HL-60 (cell line): ENCODE measurements around the gene SLC44A3.

Experiments used
- GABPA ChIP-seq: IDR thresholded peaks from 2 replicates; pipeline ENCODE4 v1.6.1; 2012; ENCODE audit warnings: low read depth
- SPI1 ChIP-seq: IDR thresholded peaks from 2 replicates; pipeline ENCODE4 v1.6.1; 2012; ENCODE audit warnings: low read depth, mild to moderate bottlenecking, borderline replicate concordance
- TF ChIP-seq, protein P1 (sequence below): IDR thresholded peaks from one replicate; pipeline ENCODE4 v1.5.1; 2011; ENCODE audit warnings: low read length, control low read depth, inconsistent platforms; ENCODE audit not compliant: insufficient read depth

DNA sequence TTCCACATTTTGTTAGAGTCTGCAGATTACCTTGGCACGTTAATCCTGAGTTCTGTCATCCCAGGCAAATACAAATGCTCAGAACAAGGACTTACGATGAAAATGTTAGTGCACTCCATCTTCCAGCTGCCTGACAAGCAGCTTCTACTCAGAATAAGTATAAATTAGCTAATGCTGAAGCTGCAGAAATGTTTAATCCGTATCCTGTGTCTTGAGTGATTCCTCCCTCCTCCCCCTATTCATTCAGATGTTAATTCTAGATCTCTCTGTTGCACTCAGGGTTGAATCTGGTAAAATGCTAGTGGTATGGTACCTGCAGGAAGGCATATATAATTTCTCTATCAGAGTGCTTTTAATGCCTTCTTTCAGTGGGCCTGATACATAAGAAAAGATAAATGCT lies 66.9 kb downstream of the SLC44A3 start:
- no peak for TF ChIP-seq SPI1
- TF ChIP-seq, protein P1, sequence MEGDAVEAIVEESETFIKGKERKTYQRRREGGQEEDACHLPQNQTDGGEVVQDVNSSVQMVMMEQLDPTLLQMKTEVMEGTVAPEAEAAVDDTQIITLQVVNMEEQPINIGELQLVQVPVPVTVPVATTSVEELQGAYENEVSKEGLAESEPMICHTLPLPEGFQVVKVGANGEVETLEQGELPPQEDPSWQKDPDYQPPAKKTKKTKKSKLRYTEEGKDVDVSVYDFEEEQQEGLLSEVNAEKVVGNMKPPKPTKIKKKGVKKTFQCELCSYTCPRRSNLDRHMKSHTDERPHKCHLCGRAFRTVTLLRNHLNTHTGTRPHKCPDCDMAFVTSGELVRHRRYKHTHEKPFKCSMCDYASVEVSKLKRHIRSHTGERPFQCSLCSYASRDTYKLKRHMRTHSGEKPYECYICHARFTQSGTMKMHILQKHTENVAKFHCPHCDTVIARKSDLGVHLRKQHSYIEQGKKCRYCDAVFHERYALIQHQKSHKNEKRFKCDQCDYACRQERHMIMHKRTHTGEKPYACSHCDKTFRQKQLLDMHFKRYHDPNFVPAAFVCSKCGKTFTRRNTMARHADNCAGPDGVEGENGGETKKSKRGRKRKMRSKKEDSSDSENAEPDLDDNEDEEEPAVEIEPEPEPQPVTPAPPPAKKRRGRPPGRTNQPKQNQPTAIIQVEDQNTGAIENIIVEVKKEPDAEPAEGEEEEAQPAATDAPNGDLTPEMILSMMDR = no peak
- no peak for TF ChIP-seq GABPA
